HG03378 (cell line): ENCODE results near the gene DHX16.

Experiments
- ATAC-seq: cut with Tn5 transposase; IDR thresholded peaks from one replicate; pipeline ENCODE4 v1.9.1; 2021; ENCODE audit warnings: mild to moderate bottlenecking, moderate library complexity; ENCODE audit not compliant: unreplicated experiment

DHX16 gene

DNA sequence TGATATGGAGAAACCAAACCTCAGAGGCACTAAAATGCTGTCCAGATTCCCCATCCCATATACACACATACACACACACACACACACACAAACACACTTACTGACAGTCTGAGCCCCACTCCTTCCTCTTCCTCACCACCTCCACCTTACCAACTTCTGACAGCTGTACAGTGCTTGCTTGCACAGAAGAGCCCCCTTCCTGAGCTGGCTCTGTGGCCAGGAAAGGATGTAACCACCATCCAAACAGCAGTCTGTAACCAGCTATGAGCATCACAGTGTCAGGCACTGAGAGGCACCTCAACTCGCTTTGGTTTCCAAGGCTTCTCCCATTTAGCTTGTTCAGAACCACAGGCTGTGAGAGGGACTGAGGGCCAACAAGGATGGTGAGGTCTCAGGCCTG is 31.8 kb downstream of the DHX16 start:
- ATAC-seq: no peak

DNA sequence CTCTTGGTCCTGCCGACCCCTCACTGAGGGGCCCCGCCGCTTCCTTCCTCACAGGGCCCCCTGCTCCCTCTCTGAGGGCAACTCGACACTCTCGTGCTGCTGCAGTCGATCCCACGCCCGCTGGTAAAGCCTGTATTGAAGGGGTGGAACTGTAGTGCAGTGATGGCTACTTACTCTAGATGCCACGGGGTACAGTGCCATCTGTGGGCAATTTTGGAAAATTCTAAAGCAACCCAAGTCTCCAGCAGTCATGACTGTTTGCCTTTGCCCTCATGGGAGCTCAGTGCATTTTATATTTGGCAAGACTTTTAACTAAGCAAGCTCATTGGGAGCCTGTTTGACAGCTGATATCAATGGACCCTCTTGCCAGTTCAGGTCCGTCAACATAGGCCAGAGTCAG is 32.3 kb downstream of the DHX16 start:
- ATAC-seq: no peak

DNA sequence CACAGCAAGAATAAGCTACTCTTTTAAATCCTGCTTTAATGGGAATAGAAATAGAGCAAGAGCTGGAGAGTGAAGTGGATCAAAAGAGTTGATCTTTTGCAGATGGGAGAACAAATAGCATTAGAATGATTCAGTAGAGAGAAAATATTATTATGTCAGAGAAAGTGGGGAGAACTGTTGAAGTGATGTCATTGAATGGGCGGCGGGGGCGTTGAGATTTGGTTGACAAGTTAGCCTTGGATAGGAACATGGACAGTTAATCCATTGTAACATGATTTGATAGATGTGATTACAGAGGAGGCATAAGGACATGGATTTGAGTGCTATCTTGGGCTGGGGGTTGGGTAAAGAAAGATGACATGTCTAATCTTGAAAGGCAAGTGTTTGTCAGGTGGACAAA is 37.0 kb downstream of the DHX16 start:
- no peak for ATAC-seq

DNA sequence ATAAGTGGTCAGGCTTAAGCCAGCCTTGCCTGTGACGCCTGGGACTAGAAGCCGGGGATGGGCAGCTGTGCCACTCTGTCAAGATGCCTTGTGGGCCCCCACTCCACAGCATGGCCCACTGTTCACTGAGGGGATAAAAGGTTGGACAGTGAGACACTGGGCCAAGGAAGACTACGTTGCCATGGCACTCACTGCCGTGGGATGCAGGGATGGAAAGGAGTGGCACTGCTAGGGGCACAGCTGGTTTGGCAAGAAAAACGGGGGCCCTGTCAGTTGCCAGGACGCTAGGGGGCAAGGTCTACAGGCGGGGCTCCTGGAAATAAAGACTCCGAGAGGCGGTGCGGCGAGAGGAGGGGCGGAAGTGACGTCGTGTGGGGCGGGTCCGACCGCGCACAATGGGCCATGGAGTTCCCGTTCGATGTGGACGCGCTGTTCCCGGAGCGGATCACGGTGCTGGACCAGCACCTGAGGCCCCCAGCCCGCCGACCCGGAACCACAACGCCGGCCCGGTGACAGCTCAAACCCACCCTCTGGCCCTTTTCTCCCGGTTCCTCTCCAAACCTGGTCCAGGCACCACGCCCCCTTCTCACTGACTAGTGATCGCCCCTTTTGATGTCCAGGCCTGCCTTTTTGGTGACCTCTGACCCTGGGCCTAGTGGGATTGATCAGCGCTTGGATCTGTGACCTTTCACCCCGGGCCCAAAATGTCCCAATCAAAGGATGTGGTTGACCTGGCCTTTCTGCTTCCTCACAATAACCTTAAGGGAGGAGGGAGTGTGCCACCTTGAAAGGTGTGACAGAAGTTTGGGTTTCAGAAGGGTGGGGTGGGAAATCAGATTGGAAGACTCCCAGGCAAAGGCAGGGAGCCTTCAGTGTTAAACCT is 46.1 kb downstream of the DHX16 start, which contains the start of gene ATAT1:
ATAT1 (plus strand) TSS at position 391 of the 883 bp plus-strand sequence.
- ATAC-seq: peak; percentile 63

DNA sequence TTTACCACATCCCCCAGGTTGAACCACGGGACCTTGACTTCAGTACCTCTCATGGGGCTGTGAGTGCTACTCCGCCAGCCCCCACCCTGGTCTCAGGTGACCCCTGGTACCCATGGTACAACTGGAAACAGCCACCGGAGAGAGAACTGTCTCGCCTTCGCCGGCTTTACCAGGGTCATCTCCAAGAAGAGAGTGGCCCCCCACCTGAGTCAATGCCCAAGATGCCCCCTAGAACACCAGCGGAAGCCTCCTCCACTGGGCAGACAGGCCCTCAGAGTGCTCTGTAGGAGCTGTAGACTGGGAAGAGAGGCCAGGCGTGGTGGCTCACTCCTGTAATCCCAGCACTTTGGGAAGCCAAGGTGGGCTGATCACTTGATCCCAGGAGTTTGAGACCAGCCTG is 47.3 kb downstream of the DHX16 start:
- no peak for ATAC-seq

DNA sequence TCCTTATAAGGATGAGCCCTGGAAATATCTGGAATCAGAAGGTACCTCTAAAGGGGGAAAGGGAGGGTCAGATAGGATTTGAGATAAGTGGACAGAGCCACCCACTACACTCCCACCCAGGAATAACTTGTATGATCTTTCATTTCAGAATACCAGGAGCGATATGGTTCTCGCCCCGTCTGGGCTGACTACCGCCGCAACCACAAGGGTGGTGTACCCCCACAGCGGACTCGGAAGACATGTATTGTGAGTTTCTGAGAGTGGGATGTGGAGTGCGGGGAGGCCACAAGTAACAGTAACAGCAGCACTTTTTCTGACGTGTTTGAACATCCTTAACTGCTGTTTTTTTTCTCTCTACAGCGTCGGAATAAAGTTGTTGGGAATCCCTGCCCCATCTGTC is 53.2 kb downstream of the DHX16 start:
- ATAC-seq: no peak

DNA sequence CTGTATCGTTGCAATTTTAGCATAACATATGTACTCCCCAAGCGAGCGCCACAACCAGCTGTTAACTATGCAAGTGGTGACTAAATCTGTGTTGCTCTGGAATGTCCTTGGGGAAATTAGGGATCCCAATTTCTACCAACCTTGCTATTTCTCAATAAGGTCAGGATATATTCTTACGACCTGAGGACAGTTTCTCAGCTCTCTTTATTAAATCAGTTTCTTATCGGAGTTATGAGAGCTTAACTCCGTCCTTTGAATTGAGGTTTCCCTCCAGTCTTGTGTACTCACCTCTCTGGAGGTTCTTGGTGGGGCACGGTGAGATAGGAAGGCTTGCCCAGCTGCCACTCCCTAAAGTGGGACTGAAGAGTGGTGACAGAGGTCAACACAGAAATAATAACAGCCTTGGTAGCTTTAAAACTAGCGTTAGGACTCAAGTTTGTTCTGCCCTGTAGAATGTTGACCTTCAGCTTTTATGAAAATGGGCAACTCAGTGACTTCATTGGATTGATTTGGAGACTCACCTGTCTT is 54.5 kb downstream of the DHX16 start:
- no peak for ATAC-seq

DNA sequence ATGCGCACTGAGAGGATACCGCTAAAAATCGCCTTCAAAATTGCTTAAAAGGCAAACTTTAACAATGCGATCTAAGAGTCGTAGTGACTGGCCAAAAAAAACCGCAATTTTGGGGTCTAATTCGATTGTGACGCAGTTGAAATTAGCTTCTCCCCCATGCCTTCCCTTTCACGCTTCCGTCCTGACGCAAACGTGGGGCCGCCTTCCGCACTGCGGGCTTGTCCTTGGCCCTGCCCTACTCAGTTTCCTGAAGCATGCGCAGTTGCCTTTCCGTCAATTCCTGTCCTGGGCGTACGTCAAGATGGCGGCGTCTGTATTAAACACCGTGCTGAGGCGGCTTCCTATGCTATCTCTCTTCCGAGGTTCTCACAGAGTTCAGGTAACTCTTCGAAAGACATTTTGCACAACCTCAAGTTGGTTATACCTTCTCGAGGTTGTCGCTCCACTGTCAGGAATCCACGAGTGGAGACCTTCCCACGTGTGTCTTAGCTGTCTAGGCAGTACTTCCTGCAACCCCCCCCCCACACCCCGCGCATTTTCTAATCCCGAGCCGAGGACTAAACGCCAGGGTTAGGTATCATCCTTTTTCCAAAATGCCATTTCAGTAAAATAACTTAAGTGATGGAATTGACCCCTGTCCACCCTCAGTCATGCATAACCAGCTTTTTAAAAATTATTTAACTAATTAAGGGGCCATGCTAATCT is 55.1 kb downstream of the DHX16 start, which contains the start of gene MRPS18B:
MRPS18B (plus strand) TSS at position 276 of the 705 bp plus-strand sequence; CDS start at position 302, 26 bp downstream.
- peak; percentile 52 for ATAC-seq

DNA sequence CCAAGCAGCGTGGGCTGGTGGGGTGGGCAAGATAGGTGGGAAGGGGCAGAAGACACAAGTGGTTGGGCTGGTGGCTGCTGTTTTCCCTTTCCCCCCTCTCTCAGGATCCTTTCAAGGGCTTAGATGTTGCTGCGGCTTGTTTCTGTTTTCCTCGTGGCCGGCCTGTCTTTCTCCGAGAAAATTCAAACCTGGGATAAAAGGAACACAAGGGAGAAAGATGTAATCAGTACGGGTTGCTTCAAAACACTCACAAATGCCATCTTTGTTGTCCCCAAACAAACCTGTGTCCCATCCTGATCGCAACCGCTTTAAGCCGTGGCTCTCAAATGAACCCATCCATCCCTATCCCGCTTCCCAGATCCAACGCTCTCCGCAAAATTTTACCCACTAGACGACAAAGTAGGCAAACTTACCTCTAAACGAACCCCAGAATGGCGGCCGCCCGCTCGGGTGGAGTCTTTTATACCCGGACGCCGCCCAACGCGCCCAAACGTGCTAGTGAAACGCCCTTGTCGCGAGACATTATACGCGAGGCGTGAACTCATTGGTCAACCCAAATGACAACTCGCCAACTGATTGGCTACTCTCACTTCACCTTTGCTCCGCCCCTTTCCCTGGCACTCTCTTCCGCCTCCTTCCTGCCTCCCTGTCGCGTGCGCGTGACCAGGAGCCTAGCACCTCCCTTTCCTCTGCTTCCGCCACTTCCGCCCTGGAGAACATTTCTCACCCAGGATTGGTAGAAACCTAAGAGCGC is 55.8 kb downstream of the DHX16 start, which contains the start of gene PPP1R10:
PPP1R10 (minus strand) TSS at position 433 of the 754 bp plus-strand sequence. CDS start 7,299 bp downstream, outside the sequence.
- ATAC-seq: peak; percentile 67

DNA sequence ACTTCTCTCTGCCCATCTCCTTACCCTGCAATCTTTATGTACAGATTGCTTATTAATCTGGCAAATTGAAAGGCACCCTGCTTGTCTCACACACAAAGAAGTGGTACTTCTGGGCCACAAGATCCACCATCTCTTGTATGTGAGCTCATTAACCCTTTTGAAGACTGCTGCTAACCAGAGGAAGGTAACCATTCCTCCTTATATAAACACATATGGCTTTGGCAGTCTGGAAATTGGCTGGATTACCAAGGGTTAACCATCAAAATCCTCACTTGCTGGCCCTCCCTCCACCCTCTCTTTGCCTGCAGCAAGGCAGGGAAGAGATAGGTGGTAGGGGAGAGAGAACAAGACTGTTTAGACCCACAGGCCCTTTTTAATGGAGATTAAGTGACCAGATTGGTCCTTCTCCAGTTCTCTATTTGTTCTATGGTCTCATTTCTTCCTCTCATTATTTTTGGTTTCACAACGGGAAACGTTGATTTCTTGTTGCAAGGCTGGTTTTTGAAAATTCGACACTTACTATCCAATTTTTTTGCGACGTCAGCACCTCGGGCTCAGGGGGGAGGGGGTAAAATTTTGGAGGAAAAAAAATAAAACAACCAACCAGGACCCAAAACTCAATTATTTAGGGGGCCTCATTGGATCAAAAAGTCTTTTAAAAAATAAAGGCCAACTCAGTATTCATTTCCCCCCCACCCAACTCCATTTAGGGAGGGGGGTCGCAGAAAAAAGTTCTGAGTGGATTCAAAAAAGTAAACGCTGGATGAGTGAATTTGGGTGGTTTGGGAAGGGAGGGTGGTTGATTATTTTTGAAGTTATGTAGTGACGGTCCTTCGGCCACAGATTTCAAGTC is 56.6 kb downstream of the DHX16 start:
- ATAC-seq: no peak

DNA sequence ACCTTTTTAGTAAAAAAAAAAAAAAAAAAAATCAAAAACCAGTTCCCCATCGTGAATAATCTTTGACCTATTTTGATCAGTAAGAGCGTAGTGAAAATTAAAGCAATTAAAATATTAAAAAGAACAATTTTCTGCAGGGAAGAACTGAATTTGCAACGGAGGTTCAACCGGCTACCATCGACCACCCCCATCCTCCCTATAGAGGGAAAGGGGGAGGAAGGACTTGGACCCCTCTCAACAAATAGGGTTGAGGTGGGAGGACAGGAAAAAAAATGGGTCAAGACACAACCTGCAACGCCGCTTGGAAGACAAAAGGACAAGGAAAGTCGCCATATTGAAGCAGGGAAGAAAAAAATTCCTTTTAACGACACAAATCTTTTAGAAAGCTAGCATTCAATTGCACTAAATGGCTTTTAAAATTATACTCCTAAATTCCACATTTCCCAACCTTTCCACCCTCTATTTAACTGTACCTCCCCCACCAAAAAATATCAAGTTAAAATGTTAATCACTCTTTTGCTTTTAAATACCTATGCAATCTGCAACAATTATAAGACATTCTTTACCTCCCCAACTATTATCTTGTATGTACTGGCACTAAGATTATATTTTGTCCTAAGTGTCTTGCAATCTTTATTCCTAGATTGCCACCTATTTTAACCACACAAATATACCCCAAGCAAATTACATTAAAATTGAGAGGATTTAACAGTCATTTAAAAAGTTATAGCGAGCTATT is 57.4 kb downstream of the DHX16 start:
- ATAC-seq: no peak

DNA sequence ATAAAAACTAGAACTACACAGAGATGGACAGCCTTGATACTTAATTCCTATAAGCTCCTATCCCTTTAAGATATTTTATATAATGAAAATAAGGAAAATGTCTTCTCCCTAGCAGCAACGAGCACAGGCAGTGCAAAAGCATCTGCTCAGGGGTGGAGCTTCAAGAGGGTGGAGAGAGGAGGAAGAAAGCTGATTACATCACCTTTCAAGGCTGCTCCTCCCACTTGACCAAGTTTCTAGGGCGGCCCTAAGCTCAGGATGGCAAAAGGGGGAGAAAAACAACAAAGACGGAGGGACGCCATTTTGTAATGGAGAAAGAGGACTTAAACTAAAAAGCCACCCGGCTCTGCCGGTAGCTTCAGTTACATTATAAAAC is 58.0 kb downstream of the DHX16 start:
- ATAC-seq: peak; percentile 38

DNA sequence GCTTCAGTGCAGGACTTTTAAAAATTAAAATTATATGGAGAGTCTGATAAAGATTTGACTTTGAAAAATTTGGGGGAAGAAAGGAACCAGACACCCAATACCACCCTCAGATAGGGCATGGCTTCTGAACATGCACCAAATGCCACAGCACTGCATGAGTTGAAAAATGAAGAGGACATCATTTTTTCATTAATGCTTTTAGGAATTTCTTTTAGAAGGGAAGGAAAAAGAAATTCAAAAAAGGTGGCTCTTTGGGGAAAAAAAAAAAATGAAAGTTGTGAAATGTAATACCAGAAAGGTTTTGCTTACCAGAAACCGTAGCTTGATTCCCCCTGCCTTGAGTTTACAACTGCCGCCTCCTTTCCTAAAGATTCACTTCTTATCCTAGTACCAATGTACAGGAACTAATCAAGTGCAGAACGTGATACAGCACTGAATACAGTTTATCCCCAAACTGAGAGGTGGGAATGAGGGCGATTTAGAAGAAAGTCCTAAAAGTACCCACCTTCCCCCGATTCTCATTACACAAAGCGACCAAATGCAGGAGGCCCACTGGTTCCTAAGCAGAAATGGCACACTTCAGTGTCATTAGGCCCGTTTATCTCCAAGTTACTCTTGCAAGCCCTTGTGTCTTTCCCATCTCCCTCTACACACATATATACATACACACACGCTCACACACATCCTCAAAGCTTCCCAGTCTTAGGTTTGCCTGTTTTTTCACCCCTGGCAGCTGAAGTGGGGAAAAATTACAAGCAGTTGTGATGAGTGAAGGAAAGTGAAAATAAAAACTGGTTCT is 58.6 kb downstream of the DHX16 start:
- no peak for ATAC-seq

DNA sequence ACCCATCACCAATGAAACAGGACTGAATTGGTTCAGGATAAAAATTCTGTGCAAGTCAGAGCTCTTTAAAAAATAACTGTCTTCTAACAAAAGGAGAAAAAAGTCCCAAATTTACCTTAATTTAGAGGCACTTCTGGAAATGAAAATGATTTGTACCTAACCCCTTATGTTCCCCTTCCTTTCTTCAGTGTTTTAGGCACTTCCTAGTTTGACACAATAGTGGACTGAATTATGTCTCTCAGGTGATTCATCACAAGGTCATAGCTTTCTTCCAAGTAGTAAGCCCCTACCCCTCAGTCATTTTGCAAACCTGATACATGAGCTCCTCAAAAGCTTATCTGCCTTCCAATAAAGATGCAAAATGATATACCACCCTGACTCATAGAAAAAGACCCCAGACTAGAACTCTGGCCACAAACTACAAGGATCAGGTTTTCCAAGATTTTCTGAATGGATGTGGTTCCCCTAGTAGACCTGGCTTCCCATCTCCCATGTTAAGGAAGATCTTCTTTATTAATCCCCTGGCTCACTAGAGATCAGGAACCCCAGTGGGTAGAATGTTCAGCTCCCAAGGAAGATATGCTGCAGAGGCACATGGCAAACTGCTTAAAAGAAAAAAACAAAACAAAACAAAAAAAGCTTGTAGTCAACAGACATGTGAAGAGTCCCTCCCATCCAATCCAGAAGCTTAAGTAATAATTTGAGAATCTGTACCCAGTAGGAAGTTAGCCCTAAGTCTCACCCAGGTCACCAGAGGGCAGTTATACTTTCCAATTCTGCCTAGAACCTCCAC is 59.4 kb downstream of the DHX16 start:
- no peak for ATAC-seq

DNA sequence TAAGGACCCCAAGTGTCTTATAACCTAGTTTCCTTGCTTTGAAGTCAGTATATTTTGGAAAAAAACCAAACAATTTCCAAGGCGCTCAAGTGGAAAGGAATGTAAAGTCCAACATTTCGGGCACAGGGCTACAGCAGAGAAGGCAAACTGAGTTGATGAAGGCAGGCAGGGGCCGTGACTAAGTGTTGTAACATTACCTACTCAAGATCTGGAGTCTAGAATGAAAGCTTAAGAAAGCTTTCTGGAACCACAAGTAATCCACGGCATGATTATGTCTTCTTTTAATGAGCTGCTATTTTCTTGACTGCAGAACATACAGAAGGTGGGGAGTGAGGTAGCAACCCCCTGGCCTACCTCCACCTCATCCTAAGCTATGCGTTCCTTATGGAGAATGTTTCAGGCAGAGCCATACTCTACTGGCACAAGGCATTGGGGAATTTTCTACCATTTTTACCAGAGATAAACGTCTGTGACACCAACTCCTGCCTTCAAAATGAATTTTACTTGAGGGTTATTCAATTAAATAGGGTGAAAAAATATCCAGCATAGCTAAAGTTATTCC is 60.0 kb downstream of the DHX16 start:
- ATAC-seq: no peak

DNA sequence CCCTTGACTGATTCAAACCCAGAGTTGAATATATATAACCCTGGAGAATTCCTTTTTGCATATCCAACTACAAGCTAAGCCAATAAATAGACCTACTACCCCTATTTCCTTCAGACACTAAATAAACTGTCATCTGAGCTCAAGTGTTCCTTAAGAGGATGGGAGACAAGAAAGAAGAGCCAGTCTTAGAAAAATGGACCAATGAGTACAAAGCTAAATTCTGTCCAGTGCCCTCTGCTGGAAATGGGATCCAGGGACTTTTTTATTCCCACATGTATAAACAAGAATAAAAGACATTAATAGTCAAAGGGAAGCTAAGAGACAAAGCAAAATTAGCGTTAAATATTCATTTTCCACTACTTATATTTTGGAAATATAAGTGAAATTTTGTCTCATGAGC is 60.6 kb downstream of the DHX16 start:
- ATAC-seq: no peak

DNA sequence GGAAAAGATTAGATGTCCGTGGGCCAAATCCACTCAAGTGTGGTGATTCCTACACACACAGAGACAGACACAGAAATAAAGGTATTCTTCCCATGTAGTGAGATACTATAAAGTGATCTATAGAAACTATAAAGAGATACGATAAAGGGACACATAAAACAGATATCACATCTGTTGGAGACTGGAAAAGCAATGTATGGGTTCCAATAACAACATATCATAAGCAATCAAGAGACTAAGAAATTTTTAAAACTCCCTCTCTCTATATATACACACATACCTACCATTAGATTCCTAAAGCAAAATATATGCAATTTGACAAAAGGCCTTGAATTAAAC is 61.0 kb downstream of the DHX16 start:
- ATAC-seq: no peak
